ENCODE data around the gene FLYWCH2. TPM values are rescaled to one million over a fixed set of nuclear protein-coding genes. Genes with fewer than 3 reads are reported as not detected.
"Not testable (repeated sequence)": the region's sequence is repeated elsewhere in the genome, so short reads cannot be mapped to it uniquely, and the experiment has no call there.

The FLYWCH2 gene
- total RNA-seq, 2 donors from 2014 or later: 11.6 to 15.1 TPM

DNA sequence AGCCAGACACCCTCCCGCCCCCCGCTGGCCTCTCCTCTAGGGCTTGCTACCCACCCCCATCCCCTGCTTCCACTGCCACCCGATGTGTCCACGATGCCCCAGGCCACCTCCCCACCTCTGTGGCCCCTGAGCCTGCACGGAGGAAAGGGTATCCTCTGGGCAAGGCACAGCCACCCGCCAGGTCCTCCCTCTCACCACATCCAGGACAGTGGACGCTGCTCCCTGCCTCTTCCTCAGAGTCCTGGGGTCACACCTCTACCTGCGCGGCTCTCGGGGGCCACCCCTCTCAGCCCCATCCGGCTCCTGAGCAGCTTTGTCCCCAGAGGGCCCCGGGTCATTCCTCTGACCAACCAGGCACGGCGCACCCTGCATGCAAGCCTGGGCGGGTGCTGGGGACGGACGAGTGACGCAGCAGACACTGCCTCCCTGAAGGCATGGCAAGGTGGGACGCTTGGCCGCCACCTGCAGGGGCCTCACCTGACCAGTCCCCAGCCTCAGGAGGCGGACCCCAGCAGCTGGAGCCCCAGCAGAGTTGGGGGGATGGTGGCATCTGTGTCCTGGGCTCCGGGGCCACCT, 53.5 kb downstream of the FLYWCH2 start:
- H3K27me3 Mint-ChIP-seq: no peaks in the 10 kb centered on the region
- no peak overlapping the region for H3K27ac Mint-ChIP-seq
- no peak for ATAC-seq
- DNase-seq: no peak
- H3K4me1 Mint-ChIP-seq: peaks cover 5% of the 10 kb centered on the region
- peaks cover 6% of the 10 kb centered on the region for H3K36me3 Mint-ChIP-seq (ENCODE audit: low read depth)
- no peaks in the 10 kb centered on the region for H3K9me3 ChIP-seq (ENCODE audit: control insufficient read depth, low read length, poor library complexity, severe bottlenecking)
- no peak overlapping the region for H3K4me3 Mint-ChIP-seq

GRCh38 chr16:2937170-2937569, 54.2 kb downstream of the FLYWCH2 start:
- ATAC-seq (no peak), DNase-seq (no peak)
- peaks cover 6% of the 10 kb centered on the region for H3K36me3 Mint-ChIP-seq (ENCODE audit: low read depth)
- no peaks in the 10 kb centered on the region for H3K9me3 ChIP-seq (ENCODE audit: control insufficient read depth, low read length, poor library complexity, severe bottlenecking)
- H3K27ac Mint-ChIP-seq: no peak overlapping the region
- H3K4me1 Mint-ChIP-seq: peaks cover 5% of the 10 kb centered on the region
- no peak overlapping the region for H3K4me3 Mint-ChIP-seq
- H3K27me3 Mint-ChIP-seq: no peaks in the 10 kb centered on the region

DNA sequence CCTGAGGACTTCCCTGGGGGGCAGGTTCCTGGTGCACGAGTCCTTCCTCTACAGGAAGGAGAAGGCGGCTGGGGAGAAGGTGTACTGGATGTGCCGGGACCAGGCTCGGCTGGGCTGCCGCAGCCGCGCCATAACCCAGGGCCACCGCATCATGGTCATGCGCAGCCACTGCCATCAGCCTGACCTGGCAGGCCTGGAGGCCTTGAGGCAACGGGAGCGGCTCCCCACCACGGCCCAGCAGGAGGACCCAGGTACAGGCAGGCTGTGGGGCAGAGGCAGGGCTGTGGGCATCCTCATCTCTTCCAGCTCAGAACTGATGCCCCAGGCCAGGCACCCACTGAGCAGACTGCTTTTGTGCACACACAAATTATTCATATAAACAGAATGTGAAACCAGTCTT, 55.2 kb downstream of the FLYWCH2 start:
- no peak overlapping the region for H3K4me3 Mint-ChIP-seq
- ATAC-seq: no peak
- no peaks in the 10 kb centered on the region for H3K9me3 ChIP-seq (ENCODE audit: control insufficient read depth, low read length, poor library complexity, severe bottlenecking)
- H3K4me1 Mint-ChIP-seq: peaks cover 5% of the 10 kb centered on the region
- no peaks in the 10 kb centered on the region for H3K27me3 Mint-ChIP-seq
- H3K36me3 Mint-ChIP-seq (ENCODE audit: low read depth): peaks cover 8% of the 10 kb centered on the region
- DNase-seq: no peak
- H3K27ac Mint-ChIP-seq: no peak overlapping the region

- peaks cover 5% of the 10 kb centered on the region for H3K36me3 Mint-ChIP-seq (ENCODE audit: low read depth)
- H3K4me1 Mint-ChIP-seq: no peaks in the 10 kb centered on the region
- H3K27ac Mint-ChIP-seq: no peak overlapping the region
- H3K9me3 ChIP-seq (ENCODE audit: control insufficient read depth, low read length, poor library complexity, severe bottlenecking): no peaks in the 10 kb centered on the region
- ATAC-seq: no peak
- peak overlapping the region; percentile 45 for H3K4me3 Mint-ChIP-seq
- DNase-seq: no peak
- no peaks in the 10 kb centered on the region for H3K27me3 Mint-ChIP-seq
These were observed 57.0 kb downstream of the FLYWCH2 start for GRCh38 chr16:2939968-2940367.

GRCh38 chr16:2942045-2942444, 59.0 kb downstream of the FLYWCH2 start:
- ATAC-seq (no peak), DNase-seq (no peak)
- Mint-ChIP-seq H3K27ac (no peak overlapping the region), H3K4me3 (no peak overlapping the region), H3K4me1 (no peaks in the 10 kb centered on the region), H3K36me3 (ENCODE audit: low read depth) (peaks cover 3% of the 10 kb centered on the region), H3K27me3 (no peaks in the 10 kb centered on the region)
- no peaks in the 10 kb centered on the region for H3K9me3 ChIP-seq (ENCODE audit: control insufficient read depth, low read length, poor library complexity, severe bottlenecking)

DNA sequence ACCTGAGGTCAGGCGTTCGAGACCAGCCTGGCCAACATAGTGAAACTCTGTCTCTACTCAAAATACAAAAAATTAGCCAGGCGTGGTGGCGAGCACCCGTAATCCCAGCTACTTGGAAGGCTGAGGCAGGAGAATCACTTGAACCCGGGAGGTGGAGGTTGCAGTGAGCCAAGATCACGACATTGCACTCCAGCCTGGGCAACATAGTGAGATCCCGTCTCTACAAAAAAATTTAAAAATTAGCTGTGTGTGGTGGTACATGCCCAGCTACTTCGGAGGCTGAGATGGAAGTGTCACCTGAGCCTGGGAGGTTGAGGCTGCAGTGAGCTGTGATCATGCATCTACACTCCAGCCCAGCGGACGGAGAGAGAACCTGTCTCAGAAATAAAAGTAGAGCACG, 60.7 kb downstream of the FLYWCH2 start:
- H3K27ac Mint-ChIP-seq; H3K27me3 Mint-ChIP-seq; ATAC-seq; H3K4me1 Mint-ChIP-seq; H3K9me3 ChIP-seq (ENCODE audit: control insufficient read depth, low read length, poor library complexity, severe bottlenecking); DNase-seq; H3K36me3 Mint-ChIP-seq (ENCODE audit: low read depth): not testable (repeated sequence)
- H3K4me3 Mint-ChIP-seq: peak overlapping the region; percentile 7

GRCh38 chr16:2946649-2947048, 63.6 kb downstream of the FLYWCH2 start:
- no peak for DNase-seq
- peaks cover 2% of the 10 kb centered on the region for H3K4me1 Mint-ChIP-seq
- no peaks in the 10 kb centered on the region for H3K9me3 ChIP-seq (ENCODE audit: control insufficient read depth, low read length, poor library complexity, severe bottlenecking)
- H3K4me3 Mint-ChIP-seq: no peak overlapping the region
- ATAC-seq: no peak
- H3K36me3 Mint-ChIP-seq (ENCODE audit: low read depth): peaks cover 5% of the 10 kb centered on the region
- no peaks in the 10 kb centered on the region for H3K27me3 Mint-ChIP-seq
- no peak overlapping the region for H3K27ac Mint-ChIP-seq

Other genes with a start within 250 kb of the FLYWCH2 start
- gene KCTD5, start 200.7 kb upstream of the FLYWCH2 start, total RNA-seq: 10 to 100 TPM; 19.6 to 21.9 TPM
- gene PRSS27, start 163.0 kb upstream of the FLYWCH2 start, total RNA-seq: 1 to 10 TPM in 1 of 2 donors, under 1 TPM in 1; 0.83 to 1.4 TPM
- gene SRRM2, start 130.6 kb upstream of the FLYWCH2 start, total RNA-seq: 1,000 to 10,000 TPM; 1,185 to 1,285 TPM
- gene ELOB, start 105.9 kb upstream of the FLYWCH2 start, total RNA-seq: 100 to 1,000 TPM; 121 to 131 TPM
- gene PRSS33, start 95.7 kb upstream of the FLYWCH2 start, total RNA-seq: not detected
- gene PRSS41, start 84.7 kb upstream of the FLYWCH2 start, total RNA-seq: not detected
- 1 to 10 TPM in 1 of 2 donors, not detected in 1; 1.6 TPM for gene PRSS21, start 66.0 kb upstream of the FLYWCH2 start, total RNA-seq
- not detected for gene ZG16B, start 52.9 kb upstream of the FLYWCH2 start, total RNA-seq
- gene PRSS22, start 25.0 kb upstream of the FLYWCH2 start, total RNA-seq: under 1 TPM; 0.37 to 0.92 TPM
- 10 to 100 TPM; 41.4 to 97.1 TPM for gene FLYWCH1, start 28.7 kb downstream of the FLYWCH2 start, total RNA-seq
- gene KREMEN2, start 81.1 kb downstream of the FLYWCH2 start, total RNA-seq: not detected
- gene PAQR4, start 86.1 kb downstream of the FLYWCH2 start, total RNA-seq: 1 to 10 TPM; 1.7 to 2.7 TPM
- gene PKMYT1, start 97.2 kb downstream of the FLYWCH2 start, total RNA-seq: not detected
- gene CLDN9, start 129.7 kb downstream of the FLYWCH2 start, total RNA-seq: not detected
- gene CLDN6, start 135.0 kb downstream of the FLYWCH2 start, total RNA-seq: not detected
- 1 to 10 TPM in 1 of 2 donors, under 1 TPM in 1; 0.92 to 1.3 TPM for gene TNFRSF12A, start 137.2 kb downstream of the FLYWCH2 start, total RNA-seq
- 10 to 100 TPM; 10.6 to 14.4 TPM for gene HCFC1R1, start 140.7 kb downstream of the FLYWCH2 start, total RNA-seq
- gene THOC6, start 140.8 kb downstream of the FLYWCH2 start, total RNA-seq: 10 to 100 TPM; 21.3 to 23.7 TPM
- gene BICDL2, start 153.7 kb downstream of the FLYWCH2 start, total RNA-seq: not detected
- gene MMP25, start 163.3 kb downstream of the FLYWCH2 start, total RNA-seq: 1 to 10 TPM; 1.4 to 1.5 TPM
- gene IL32, start 182.4 kb downstream of the FLYWCH2 start, total RNA-seq: 1,000 to 10,000 TPM; 1,099 to 1,147 TPM
- gene ZSCAN10, start 216.1 kb downstream of the FLYWCH2 start, total RNA-seq: under 1 TPM; 0.12 to 0.26 TPM
- gene ZNF205, start 229.4 kb downstream of the FLYWCH2 start, total RNA-seq: not detected